DMS 273 treated with DMSO at 0.1 percent for 48 hours (cell line): ENCODE measurements around the gene NECAB2.
A peak's percentile ranks its signal among the peaks of the same experiment; 100 is the strongest.

Source experiments
- DNase-seq: peaks from one replicate; lab custom pipeline; 2025; lab: John Stamatoyannopoulos, UW

The NECAB2 gene

GRCh38 chr16:83992624-83993023 lies 24.6 kb downstream of the NECAB2 start:
- DNase-seq, result no peak

- DNase-seq, result no peak
Observed at GRCh38 chr16:83994087-83994486, 26.0 kb downstream of the NECAB2 start.

GRCh38 chr16:83994703-83995102 lies 26.7 kb downstream of the NECAB2 start:
- DNase-seq, result no peak

- peak; percentile 34 for DNase-seq
Observed at GRCh38 chr16:83995754-83996153, 27.7 kb downstream of the NECAB2 start.

GRCh38 chr16:83996481-83997252 lies 28.6 kb downstream of the NECAB2 start:
- no peak for DNase-seq

- no peak for DNase-seq
Observed at GRCh38 chr16:83998091-83998490, 30.0 kb downstream of the NECAB2 start.

GRCh38 chr16:84000989-84001642 lies 33.1 kb downstream of the NECAB2 start:
- no peak for DNase-seq

GRCh38 chr16:84001726-84002125 lies 33.7 kb downstream of the NECAB2 start:
- no peak for DNase-seq

GRCh38 chr16:84003038-84003437 lies 35.0 kb downstream of the NECAB2 start:
- DNase-seq, result no peak

GRCh38 chr16:84004442-84004841 lies 36.4 kb downstream of the NECAB2 start:
- no peak for DNase-seq

GRCh38 chr16:84005391-84005790 lies 37.3 kb downstream of the NECAB2 start:
- no peak for DNase-seq

GRCh38 chr16:84007520-84007919 lies 39.5 kb downstream of the NECAB2 start:
- DNase-seq, result no peak

- no peak for DNase-seq
Observed at GRCh38 chr16:84007965-84008364, 39.9 kb downstream of the NECAB2 start.

- DNase-seq, result no peak
Observed at GRCh38 chr16:84009282-84009681, 41.2 kb downstream of the NECAB2 start.

- DNase-seq, result no peak
Observed at GRCh38 chr16:84013787-84014569, 45.9 kb downstream of the NECAB2 start.

- DNase-seq, result no peak
Observed at GRCh38 chr16:84014570-84015327, 46.7 kb downstream of the NECAB2 start.

- no peak for DNase-seq
Observed at GRCh38 chr16:84015399-84015798, 47.4 kb downstream of the NECAB2 start.

GRCh38 chr16:84016477-84016876 lies 48.4 kb downstream of the NECAB2 start:
- no peak for DNase-seq

- no peak for DNase-seq
Observed at GRCh38 chr16:84018710-84019109, 50.7 kb downstream of the NECAB2 start.

- DNase-seq, result no peak
Observed at GRCh38 chr16:84020353-84020752, 52.3 kb downstream of the NECAB2 start.

GRCh38 chr16:84021488-84021887 lies 53.4 kb downstream of the NECAB2 start:
- no peak for DNase-seq

- DNase-seq, result no peak
Observed at GRCh38 chr16:84022644-84023043, 54.6 kb downstream of the NECAB2 start.
